ENCODE results near the gene EFHC1. TPM values are rescaled to one million over a fixed set of nuclear protein-coding genes. Genes with fewer than 3 reads are reported as not detected.
"Not testable (repeated sequence)": the region's sequence is repeated elsewhere in the genome, so short reads cannot be mapped to it uniquely, and the experiment has no call there.

The EFHC1 gene
- total RNA-seq, 1 donor from 2014 or later = 1.7 TPM

GRCh38 chr6:52426667-52427066, 6.5 kb downstream of the EFHC1 start:
- peaks cover 4% of the 10 kb centered on the region for H3K4me1 Mint-ChIP-seq
- H3K36me3 Mint-ChIP-seq (ENCODE audit: low read depth) = no peaks in the 10 kb centered on the region
- no peak overlapping the region for H3K27ac Mint-ChIP-seq
- intact Hi-C loops (cut with micrococcal nuclease) = no loop called here
- H3K9me3 Mint-ChIP-seq = peaks cover 4% of the 10 kb centered on the region
- H3K27me3 Mint-ChIP-seq = peaks cover 16% of the 10 kb centered on the region
- DNase-seq = no peak
- no peak overlapping the region for H3K4me3 Mint-ChIP-seq

DNA sequence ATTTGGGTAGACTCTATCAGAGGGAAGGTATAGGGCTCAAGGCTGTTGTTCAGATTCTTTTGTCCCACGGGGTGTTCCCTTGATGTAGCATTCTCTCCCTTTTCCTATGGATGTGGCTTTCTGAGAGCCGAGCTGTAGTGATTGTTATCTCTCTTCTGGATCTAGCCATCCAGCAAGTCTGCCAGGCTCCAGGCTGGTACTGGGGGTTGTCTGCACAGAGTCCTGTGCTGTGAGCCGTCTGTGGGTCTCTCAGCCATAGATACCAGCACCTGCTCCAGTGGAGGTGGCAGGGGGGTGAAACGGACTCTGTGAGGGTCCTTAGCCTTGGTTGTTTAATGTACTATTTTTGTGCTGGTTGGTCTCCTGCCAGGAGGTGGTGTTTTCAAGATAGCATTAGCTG, 13.2 kb downstream of the EFHC1 start:
- H3K27ac Mint-ChIP-seq; H3K4me3 Mint-ChIP-seq; intact Hi-C loops (cut with micrococcal nuclease): not testable (repeated sequence)

GRCh38 chr6:52435345-52435744, 15.2 kb downstream of the EFHC1 start:
- intact Hi-C loops (cut with micrococcal nuclease) = no loop called here
- H3K4me1 Mint-ChIP-seq = peaks cover 4% of the 10 kb centered on the region
- no peaks in the 10 kb centered on the region for H3K36me3 Mint-ChIP-seq (ENCODE audit: low read depth)
- no peak overlapping the region for H3K27ac Mint-ChIP-seq
- H3K27me3 Mint-ChIP-seq = peaks cover 3% of the 10 kb centered on the region
- no peak for DNase-seq
- no peak overlapping the region for H3K4me3 Mint-ChIP-seq
- peaks cover 4% of the 10 kb centered on the region for H3K9me3 Mint-ChIP-seq

More for the DNA sequence above, 13.2 kb downstream of the EFHC1 start:
- not testable (repeated sequence) for DNase-seq; H3K4me1 Mint-ChIP-seq; H3K9me3 Mint-ChIP-seq; H3K36me3 Mint-ChIP-seq (ENCODE audit: low read depth)
- peaks cover 10% of the 10 kb centered on the region for H3K27me3 Mint-ChIP-seq

- no peaks in the 10 kb centered on the region for H3K27me3 Mint-ChIP-seq
- no peaks in the 10 kb centered on the region for H3K4me1 Mint-ChIP-seq
- no peak for DNase-seq
- H3K36me3 Mint-ChIP-seq (ENCODE audit: low read depth) = no peaks in the 10 kb centered on the region
- intact Hi-C loops (cut with micrococcal nuclease) = no loop called here
- no peak overlapping the region for H3K4me3 Mint-ChIP-seq
- H3K9me3 Mint-ChIP-seq = no peaks in the 10 kb centered on the region
- H3K27ac Mint-ChIP-seq = no peak overlapping the region
Observed at GRCh38 chr6:52438926-52439325, 18.8 kb downstream of the EFHC1 start.

DNA sequence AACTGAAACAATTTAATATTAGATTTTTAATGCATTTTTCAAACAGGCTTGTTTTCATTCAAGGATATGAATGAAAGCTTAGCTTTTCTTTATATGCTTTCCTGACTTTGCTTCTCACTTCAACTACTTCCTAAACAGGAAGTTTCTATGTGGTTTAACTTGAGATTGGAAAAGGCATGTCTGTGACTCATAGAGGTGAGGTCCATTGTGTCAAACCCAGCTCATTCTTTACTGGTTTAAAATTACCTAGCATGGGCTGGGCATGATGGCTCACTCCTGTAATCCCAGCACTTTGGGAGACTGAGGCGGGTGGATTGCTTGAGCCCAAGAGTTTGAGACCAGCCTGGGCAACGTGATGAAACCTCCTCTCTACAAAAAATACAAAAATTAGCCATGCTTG, 34.4 kb downstream of the EFHC1 start:
- intact Hi-C loops (cut with micrococcal nuclease) = no loop called here
- DNase-seq = no peak
- Mint-ChIP-seq H3K4me3 (no peak overlapping the region), H3K36me3 (ENCODE audit: low read depth) (peaks cover 2% of the 10 kb centered on the region), H3K4me1 (peaks cover 1% of the 10 kb centered on the region), H3K27ac (no peak overlapping the region), H3K9me3 (peaks cover 11% of the 10 kb centered on the region), H3K27me3 (no peaks in the 10 kb centered on the region)

GRCh38 chr6:52457096-52457495, 37.0 kb downstream of the EFHC1 start:
- intact Hi-C loops (cut with micrococcal nuclease) = no loop called here
- Mint-ChIP-seq H3K36me3 (ENCODE audit: low read depth) (no peaks in the 10 kb centered on the region), H3K27me3 (peaks cover 3% of the 10 kb centered on the region), H3K27ac (no peak overlapping the region), H3K4me1 (peaks cover 1% of the 10 kb centered on the region), H3K9me3 (peaks cover 4% of the 10 kb centered on the region), H3K4me3 (no peak overlapping the region)
- no peak for DNase-seq

DNA sequence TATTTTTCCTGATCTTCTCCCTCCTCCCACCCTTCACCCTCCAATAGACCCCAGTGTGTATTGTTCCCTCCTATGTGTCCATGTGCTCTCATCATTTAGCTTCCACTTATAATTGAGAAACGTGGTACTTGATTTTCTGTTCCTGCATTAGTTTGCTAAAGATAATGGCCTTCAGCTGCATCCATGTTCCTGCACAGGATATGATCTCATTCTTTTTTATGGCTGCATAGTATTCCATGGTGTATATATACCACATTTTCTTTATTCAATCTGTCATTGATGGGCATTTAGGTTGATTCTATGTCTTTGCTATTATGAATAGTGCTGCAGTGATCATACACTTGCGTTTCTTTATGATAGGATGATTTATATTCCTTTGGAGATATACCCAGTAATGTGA, 41.1 kb downstream of the EFHC1 start:
- intact Hi-C loops (cut with micrococcal nuclease); H3K4me1 Mint-ChIP-seq; H3K36me3 Mint-ChIP-seq (ENCODE audit: low read depth); H3K4me3 Mint-ChIP-seq; H3K27me3 Mint-ChIP-seq; DNase-seq; H3K9me3 Mint-ChIP-seq; H3K27ac Mint-ChIP-seq: not testable (repeated sequence)

- H3K27me3 Mint-ChIP-seq = peaks cover 9% of the 10 kb centered on the region
- no peak overlapping the region for H3K27ac Mint-ChIP-seq
- H3K4me3 Mint-ChIP-seq = no peak overlapping the region
- no peak for DNase-seq
- intact Hi-C loops (cut with micrococcal nuclease) = no loop called here
- H3K36me3 Mint-ChIP-seq (ENCODE audit: low read depth) = no peaks in the 10 kb centered on the region
- H3K4me1 Mint-ChIP-seq = no peaks in the 10 kb centered on the region
- no peaks in the 10 kb centered on the region for H3K9me3 Mint-ChIP-seq
Observed at GRCh38 chr6:52474173-52474572, 54.0 kb downstream of the EFHC1 start.

GRCh38 chr6:52475307-52475706, 55.2 kb downstream of the EFHC1 start:
- H3K27ac Mint-ChIP-seq = no peak overlapping the region
- peaks cover 9% of the 10 kb centered on the region for H3K27me3 Mint-ChIP-seq
- intact Hi-C loops (cut with micrococcal nuclease) = no loop called here
- no peak overlapping the region for H3K4me3 Mint-ChIP-seq
- no peak for DNase-seq
- no peaks in the 10 kb centered on the region for H3K36me3 Mint-ChIP-seq (ENCODE audit: low read depth)
- H3K9me3 Mint-ChIP-seq = no peaks in the 10 kb centered on the region
- no peaks in the 10 kb centered on the region for H3K4me1 Mint-ChIP-seq

- H3K4me3 Mint-ChIP-seq = no peak overlapping the region
- intact Hi-C loops (cut with micrococcal nuclease) = no loop called here
- H3K9me3 Mint-ChIP-seq = no peaks in the 10 kb centered on the region
- H3K36me3 Mint-ChIP-seq (ENCODE audit: low read depth) = no peaks in the 10 kb centered on the region
- no peak for DNase-seq
- no peaks in the 10 kb centered on the region for H3K4me1 Mint-ChIP-seq
- H3K27ac Mint-ChIP-seq = no peak overlapping the region
- peaks cover 6% of the 10 kb centered on the region for H3K27me3 Mint-ChIP-seq
Observed at GRCh38 chr6:52482903-52483670, 62.9 kb downstream of the EFHC1 start.

DNA sequence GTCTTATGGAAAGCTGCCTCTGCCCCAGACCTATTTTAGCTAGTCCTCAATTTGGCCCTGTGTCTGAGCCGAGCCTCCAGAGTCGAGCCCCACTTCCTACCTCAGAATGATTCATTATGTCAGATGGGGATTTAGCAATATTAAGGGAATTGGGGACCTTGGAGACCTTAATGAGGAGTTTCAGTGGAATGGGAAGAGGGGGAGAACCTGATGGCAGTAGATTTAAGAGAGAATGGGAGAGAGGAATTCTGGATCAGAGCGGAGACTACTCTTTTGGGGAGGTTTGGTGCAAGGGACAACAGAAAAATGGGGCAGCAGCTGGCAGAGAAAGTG, 63.5 kb downstream of the EFHC1 start:
- no peak overlapping the region for H3K27ac Mint-ChIP-seq
- intact Hi-C loops (cut with micrococcal nuclease) = no loop called here
- H3K9me3 Mint-ChIP-seq = no peaks in the 10 kb centered on the region
- no peak overlapping the region for H3K4me3 Mint-ChIP-seq
- H3K36me3 Mint-ChIP-seq (ENCODE audit: low read depth) = no peaks in the 10 kb centered on the region
- no peak for DNase-seq
- no peaks in the 10 kb centered on the region for H3K4me1 Mint-ChIP-seq
- H3K27me3 Mint-ChIP-seq = peaks cover 6% of the 10 kb centered on the region

- H3K4me1 Mint-ChIP-seq = peaks cover 10% of the 10 kb centered on the region
- no peaks in the 10 kb centered on the region for H3K36me3 Mint-ChIP-seq (ENCODE audit: low read depth)
- DNase-seq = peak; percentile 35
- H3K9me3 Mint-ChIP-seq = no peaks in the 10 kb centered on the region
- H3K27me3 Mint-ChIP-seq = peaks cover 6% of the 10 kb centered on the region
- H3K4me3 Mint-ChIP-seq = no peak overlapping the region
- intact Hi-C loops (cut with micrococcal nuclease) = no loop called here
- H3K27ac Mint-ChIP-seq = no peak overlapping the region
Observed at GRCh38 chr6:52489881-52490280, 69.7 kb downstream of the EFHC1 start.

DNA sequence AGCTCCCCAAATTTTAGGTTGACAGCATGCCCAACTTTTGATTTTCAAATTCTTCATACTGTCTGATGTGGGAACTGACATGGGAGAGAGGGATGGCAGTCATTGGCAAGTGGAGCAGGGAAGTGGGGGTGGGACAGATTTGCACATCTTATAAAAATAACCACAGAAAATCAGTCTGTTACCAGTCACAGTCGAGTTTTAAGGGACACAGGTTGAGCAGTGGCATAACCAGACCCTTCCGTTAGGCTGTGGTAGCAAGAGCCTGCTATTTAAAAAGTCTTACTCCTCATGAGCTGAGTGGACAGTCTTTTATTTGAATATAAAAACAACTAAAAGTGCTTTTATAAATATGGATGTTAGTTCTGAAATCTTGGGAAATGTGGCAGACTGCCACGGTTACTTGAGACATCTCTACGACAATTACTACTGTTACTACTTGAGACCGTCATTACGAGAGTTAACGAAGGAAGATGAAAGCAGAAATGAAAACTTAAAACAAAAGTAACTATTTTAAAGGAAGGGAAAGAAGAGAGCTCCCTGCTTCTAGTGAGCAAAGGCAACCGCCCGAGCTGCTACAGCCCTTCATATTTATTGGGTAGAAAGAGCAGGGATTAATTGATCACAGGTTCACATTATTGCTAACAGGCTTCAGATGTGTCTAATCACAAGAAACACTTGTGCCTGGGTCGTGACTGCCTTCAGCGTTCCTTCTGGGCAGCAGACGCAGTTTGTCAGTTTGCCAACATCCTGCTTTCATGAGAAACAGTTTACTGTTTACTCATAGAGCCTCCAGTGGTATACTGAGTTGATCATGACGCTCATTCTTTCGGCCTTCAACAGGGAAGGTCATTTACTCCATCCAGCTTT, 71.3 kb downstream of the EFHC1 start:
- peaks cover 6% of the 10 kb centered on the region for H3K27me3 Mint-ChIP-seq
- no peak overlapping the region for H3K27ac Mint-ChIP-seq
- intact Hi-C loops (cut with micrococcal nuclease) = no loop called here
- H3K4me1 Mint-ChIP-seq = peaks cover 10% of the 10 kb centered on the region
- H3K36me3 Mint-ChIP-seq (ENCODE audit: low read depth) = no peaks in the 10 kb centered on the region
- no peak overlapping the region for H3K4me3 Mint-ChIP-seq
- H3K9me3 Mint-ChIP-seq = no peaks in the 10 kb centered on the region
- DNase-seq = no peak

- intact Hi-C loops (cut with micrococcal nuclease) = no loop called here
- Mint-ChIP-seq H3K4me1 (peaks cover 13% of the 10 kb centered on the region), H3K36me3 (ENCODE audit: low read depth) (no peaks in the 10 kb centered on the region), H3K27ac (peak overlapping the region; percentile 55), H3K27me3 (no peaks in the 10 kb centered on the region), H3K9me3 (no peaks in the 10 kb centered on the region), H3K4me3 (no peak overlapping the region)
- DNase-seq = peak; percentile 69
Observed at GRCh38 chr6:52493669-52494068, 73.5 kb downstream of the EFHC1 start.
